Dermis blood vessel endothelial cell (primary cell): ENCODE measurements around the gene RBM7. TPM values are rescaled to one million over a fixed set of nuclear protein-coding genes. Genes with fewer than 3 reads are reported as not detected.

Experiments used
- DNase-seq: peaks from one replicate; pipeline ENCODE4 v3.0.0; 2010
- total RNA-seq: library from RNA; depleted of rRNA; stranded (reverse); fragments of >200 nt; gene quantifications from 2 replicates; pipeline ENCODE4 v1.2.3, GENCODE V29; 2014

Gene RBM7
- total RNA-seq, 1 donor from 2014 or later, result 32.2 TPM

GRCh38 chr11:114397349-114397982, 3.0 kb upstream of the RBM7 start:
- DNase-seq, result no peak

DNA sequence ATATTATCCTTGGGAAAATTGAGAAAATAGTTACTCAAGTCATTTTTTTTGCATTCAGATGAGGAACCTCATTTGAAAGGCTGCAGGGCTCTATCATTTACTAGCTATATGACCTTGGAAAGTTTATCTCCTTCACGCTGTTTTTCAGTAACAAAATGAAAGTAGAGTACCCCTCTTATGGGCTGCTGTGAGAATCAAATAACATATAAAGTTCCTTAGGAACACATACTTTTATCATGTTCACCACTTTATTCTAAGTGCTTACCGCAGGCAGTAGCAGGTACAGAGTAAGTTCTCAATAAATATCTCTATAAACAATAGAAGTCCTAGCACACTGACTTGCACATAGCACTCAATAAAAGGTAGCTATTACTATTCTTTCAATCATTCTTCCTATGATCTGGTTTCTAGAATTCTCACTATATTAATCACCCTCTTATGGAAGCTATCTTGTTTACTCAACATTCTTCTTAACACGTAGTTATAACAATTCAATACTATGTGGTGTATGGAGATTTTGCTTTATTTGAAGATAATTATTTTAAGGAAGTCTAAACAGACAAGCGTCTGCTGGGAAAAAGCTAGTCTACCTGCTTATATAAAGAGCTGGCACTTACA, 2.1 kb upstream of the RBM7 start:
- DNase-seq, result no peak

DNA sequence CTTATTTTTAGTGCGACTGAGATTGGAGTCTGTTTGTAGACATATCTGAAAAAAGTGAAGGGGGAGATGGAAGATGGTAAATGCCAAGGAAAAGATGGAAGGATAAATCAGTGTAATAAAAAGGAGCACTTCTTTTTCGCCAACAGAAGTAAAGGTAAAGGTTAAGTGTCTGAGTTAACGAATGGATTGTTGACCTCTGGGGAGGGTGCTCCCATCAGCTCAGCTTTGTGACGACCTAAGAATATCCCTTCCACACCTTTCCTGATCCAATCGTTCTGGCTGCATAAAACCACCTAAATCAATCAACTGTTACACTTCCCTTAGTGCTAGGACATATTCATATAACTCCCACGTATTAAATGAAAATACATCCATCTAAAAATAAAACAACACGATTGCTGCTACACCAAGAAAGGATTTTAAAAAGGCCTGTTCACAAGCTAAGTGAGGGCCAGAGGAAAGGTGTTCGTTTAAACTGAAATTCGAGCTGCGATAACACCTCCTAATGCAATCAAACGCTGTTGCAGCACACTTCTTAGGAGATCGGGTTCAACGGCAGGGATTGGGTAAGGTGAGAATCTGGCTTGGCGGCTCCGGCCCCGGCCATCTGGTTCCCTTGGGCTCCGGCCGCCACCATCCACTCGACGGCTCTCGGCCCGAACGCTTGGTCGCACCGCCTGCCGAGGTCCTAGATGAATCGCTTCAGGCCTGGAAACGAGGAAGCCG, 813 bp upstream of the RBM7 start:
- DNase-seq, result no peak

DNA sequence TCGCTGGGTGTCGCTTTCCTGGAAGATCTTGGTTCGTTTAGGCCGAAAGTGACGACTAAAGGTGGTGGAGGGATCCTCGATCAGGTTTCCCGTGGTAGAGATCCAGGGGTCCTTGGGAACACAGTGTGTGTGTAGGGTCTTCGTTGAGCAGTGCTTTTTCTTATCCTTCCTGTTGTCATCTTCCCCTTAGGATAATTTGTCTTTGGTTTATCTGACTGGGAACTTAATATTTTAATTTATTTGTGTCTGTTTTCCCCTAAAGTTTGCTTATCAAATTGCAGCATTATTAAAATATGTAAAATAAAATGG, 403 bp downstream of the RBM7 start:
- DNase-seq, result no peak

GRCh38 chr11:114401311-114401710, 845 bp downstream of the RBM7 start:
- DNase-seq, result peak; percentile 27

DNA sequence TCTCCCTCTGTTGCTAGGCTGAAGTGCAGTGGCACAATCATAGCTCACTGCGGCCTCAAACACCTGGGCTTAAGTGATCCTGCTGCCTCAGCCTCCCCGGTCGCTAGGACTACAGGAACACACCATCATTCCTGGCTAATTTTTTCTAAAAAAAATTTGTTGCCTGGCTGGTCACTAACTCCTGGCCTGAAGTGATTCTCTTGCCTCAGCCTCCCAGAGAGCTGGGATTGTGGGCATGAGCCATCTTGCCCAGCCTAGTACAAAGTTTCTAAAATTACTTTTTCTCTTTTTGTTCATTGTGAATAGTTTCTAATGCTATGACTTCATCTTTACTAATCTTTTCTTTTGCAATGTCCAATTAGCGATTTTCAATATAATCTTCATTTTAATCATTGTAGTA, 12.5 kb downstream of the RBM7 start:
- DNase-seq, result no peak

- DNase-seq, result no peak
Observed at GRCh38 chr11:114413958-114414357, 13.5 kb downstream of the RBM7 start.

DNA sequence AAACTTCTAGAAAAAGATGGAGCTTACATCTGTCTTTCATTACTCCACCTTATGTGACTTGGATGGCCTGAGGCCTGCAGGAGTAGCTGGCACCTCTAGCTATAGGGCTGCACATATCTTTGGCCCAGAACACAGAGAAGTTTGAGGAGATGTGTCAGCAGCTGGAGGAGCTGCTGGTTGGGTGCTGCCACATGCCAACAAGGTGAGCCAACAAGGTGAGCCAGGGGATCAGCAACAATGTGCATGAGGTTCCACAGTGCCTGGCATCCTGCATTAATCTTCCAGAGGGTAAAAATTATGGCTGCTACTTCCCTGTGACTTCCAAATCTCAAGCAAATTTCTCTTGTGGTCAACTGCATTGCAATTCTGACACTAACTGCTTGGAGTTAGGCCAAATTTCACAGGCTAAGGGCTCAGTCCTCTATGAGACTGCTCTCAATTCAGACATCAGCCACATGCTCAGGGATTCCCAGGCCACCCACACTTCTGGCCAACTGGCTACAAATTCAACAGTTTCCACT, 16.0 kb downstream of the RBM7 start:
- no peak for DNase-seq

DNA sequence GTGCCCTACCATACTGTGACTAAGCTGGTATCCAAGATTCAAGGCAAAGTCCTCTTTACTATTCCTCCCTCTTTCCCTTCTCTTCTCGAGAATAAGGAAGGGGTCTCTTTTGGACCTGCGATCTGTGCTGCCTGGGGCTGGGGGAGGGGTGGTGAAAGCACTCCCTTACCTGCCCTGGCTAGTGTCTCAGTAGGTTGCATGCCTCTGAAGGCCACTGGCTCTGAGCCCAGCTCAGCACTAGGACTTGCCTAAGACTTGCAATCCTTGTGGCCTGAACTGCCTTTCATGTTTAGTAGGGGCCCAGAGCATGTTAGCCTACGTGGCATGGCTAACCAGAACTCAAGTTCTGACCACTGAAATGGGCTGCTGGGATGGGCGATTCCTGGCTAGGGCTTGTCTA, 25.8 kb downstream of the RBM7 start:
- DNase-seq, result no peak

DNA sequence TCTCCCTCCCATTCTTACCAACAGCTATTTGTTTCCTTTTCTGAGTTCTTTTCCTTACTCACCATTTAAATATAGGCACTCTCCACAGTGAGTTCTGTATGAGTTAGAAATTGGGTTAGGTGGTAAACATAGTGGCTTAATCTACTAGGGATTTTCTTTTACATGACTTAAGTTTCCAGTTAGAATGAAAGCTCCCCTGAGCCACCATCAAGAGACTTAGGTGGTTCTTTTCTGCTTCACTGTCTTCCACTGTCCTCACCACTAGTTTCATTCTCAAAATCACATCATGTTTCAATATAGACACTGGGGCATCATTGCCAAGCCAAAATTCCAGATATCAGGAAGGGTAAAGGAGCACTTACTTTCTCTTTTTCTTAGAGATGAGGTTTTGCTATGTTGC, 29.8 kb downstream of the RBM7 start:
- no peak for DNase-seq

- DNase-seq, result no peak
Observed at GRCh38 chr11:114432893-114433292, 32.4 kb downstream of the RBM7 start.

- DNase-seq, result no peak
Observed at GRCh38 chr11:114433376-114433775, 32.9 kb downstream of the RBM7 start.

DNA sequence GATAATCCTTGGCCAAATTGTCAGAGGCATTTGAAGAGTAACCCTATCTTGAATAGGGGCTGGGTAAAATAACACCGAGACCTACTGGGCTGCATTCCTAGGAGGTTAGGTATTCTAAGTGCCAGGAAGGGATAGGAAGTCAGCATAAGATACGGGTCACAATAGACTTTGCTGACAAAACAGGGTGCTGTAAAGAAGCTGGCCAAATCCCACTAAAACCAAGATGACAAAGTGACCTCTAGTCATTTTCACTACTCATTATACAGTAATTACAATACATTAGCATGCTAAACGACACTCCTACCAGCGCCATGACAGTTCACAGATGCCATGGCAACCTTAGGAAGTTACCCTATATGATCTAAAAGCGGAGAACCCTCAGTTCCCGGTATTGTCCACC, 37.8 kb downstream of the RBM7 start:
- peak; percentile 28 for DNase-seq

- DNase-seq, result peak; percentile 97
Observed at GRCh38 chr11:114439229-114440120, 39.0 kb downstream of the RBM7 start, which contains the start of gene REXO2. Gene REXO2 (plus strand): TSS chr11:114439467. CDS start chr11:114439529, 62 bp downstream.

DNA sequence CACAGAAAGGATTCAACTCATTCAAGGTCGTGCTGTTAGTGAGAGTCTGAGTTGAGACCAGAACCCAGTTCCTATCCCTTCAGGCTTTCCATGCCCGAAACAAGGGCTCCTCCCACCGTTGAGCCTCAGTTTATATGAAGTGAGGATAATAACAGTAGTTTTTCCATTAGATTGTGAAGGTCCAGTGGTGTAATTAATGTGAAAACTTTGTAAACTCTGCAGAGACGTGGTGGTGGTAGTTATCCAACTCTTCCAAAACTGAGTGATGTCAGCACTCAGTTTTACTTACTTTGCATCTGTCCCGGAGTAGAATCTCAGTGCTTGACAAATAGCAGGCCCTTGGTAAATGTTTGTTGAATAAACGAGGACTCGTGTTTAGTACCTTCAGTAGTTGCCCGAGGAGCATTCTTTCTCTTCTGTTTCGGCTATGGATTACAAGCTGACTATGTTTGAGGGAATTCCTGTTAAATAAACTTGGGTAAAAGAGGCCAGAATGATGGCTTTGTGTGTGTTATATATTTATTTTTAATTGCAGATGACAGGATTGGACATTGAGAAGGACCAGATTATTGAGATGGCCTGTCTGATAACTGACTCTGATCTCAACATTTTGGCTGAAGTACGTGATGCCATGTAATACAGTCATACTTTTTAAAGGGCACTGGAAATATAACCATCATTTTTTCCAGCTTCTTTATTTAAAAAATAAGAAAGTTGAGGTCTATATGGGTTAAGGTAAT, 39.8 kb downstream of the RBM7 start:
- DNase-seq, result no peak

DNA sequence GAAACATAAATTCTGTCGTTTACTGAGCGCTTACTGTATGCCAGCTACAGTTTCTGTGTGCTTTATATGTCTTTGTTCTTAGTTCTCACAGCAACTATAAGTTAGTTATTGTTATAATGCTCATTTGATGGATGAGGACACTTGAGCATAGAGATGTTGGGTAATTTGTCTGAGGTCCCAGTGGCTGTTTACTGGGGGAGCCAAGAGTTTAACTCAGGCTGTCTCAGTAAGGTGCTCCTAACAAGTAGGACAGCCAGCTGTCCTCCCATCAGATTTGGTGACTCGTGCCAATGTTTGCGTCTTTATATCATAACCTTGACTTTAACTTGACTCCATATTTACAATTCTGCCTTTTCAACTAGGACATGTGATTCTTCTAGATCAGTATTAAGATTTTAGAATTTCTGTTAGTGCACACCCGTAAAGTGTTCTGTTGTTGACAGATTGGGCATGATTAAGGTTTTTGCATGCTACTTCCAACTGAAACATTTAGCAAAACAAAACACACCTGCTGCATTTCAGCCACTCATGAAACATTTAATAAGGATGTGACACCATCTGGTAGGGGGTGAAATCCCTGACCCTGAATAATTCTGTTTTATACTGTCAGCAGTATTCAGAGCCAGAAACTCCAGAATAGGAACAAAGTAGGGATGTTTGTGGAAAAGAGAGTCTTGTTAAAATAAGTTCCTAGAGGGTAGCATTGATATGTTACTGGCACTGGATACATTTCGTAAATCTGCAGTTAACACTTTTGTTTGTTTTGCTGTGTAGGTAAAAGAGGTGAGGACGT, 40.7 kb downstream of the RBM7 start:
- peak; percentile 5 for DNase-seq

GRCh38 chr11:114441921-114442320, 41.5 kb downstream of the RBM7 start:
- DNase-seq, result no peak

- DNase-seq, result no peak
Observed at GRCh38 chr11:114442536-114442935, 42.1 kb downstream of the RBM7 start.

DNA sequence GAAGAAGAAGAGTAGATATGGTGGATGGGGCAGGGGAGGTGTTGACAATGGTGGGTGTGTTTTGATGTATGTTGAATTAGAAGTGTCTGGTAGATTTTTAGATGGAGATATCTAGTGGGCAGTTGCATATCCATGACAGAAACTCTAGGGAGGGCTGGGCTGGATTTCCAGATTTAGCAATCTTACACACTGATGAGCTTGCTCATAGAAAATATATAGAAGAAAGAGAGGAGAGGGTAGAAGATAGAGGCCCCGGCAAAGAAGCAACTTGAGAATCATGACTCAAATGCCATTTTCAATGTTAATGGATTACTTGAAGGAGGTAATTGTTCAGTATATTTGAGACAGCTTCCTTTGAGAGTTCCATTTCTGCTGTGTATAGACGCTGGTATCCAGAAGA, 47.0 kb downstream of the RBM7 start:
- DNase-seq, result no peak

DNA sequence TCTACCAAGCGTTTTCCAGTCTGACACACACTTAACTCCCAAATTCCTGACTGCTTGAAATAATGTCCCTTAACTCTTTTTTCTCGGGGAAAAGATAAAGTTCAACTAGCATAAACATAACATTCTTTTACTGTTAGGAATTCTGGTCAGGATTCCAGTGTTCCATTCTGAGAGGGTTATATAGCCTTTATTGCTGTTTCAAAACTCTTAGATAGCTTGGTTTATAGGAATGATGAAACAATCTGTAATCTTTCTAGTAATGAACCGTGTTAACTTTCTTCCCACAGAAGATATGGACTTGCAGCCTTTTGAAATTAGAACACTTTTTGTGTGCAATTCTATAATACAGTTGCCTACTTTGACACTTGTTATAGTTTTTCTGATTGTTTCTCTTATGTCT, 47.4 kb downstream of the RBM7 start:
- DNase-seq, result no peak

- no peak for DNase-seq
Observed at GRCh38 chr11:114448749-114449482, 48.5 kb downstream of the RBM7 start.
